ENCODE results near the gene PCBD1. TPM values are rescaled to one million over a fixed set of nuclear protein-coding genes. Genes with fewer than 3 reads are reported as not detected.

The PCBD1 gene
- total RNA-seq (90.1 TPM), polyA plus RNA-seq (ENCODE audit: insufficient read depth, low read depth, low replicate concordance) (371 TPM)
- long read RNA-seq, donor 1, transcript PCBD1-201 (4 exons, 1,006 nt), result major isoform, 75 of 104 reads
- long read RNA-seq, donor 1, partial matches to known transcripts, result 27 of 104 reads
- long read RNA-seq, donor 1, other reads (novel, unspliced or antisense), result 0 of 104 reads
- long read RNA-seq, donor 2, transcript PCBD1-201 (4 exons, 1,006 nt), result major isoform, 76 of 106 reads
- long read RNA-seq, donor 2, partial matches to known transcripts, result 27 of 106 reads
- long read RNA-seq, donor 2, other reads (novel, unspliced or antisense), result 0 of 106 reads
- long read RNA-seq, donor 3, transcript PCBD1-201 (4 exons, 1,006 nt), result major isoform, 112 of 152 reads
- long read RNA-seq, donor 3, partial matches to known transcripts, result 33 of 152 reads
- long read RNA-seq, donor 3, other reads (novel, unspliced or antisense), result 5 of 152 reads
- long read RNA-seq, donor 4, transcript PCBD1-201 (4 exons, 1,006 nt), result major isoform, 52 of 71 reads
- long read RNA-seq, donor 4, partial matches to known transcripts, result 16 of 71 reads
- long read RNA-seq, donor 4, other reads (novel, unspliced or antisense), result 0 of 71 reads
- long read RNA-seq, donor 5, transcript PCBD1-201 (4 exons, 1,006 nt), result major isoform, 8 of 8 reads
- long read RNA-seq, donor 5, partial matches to known transcripts, result 0 of 8 reads
- long read RNA-seq, donor 5, other reads (novel, unspliced or antisense), result 0 of 8 reads
- long read RNA-seq, donor 6, transcript PCBD1-201 (4 exons, 1,006 nt), result major isoform, 131 of 188 reads
- long read RNA-seq, donor 6, partial matches to known transcripts, result 45 of 188 reads
- long read RNA-seq, donor 6, other reads (novel, unspliced or antisense), result 8 of 188 reads
- long read RNA-seq, donor 7, transcript PCBD1-201 (4 exons, 1,006 nt), result major isoform, 43 of 53 reads
- long read RNA-seq, donor 7, partial matches to known transcripts, result 6 of 53 reads
- long read RNA-seq, donor 7, other reads (novel, unspliced or antisense), result 3 of 53 reads
- long read RNA-seq, donor 8, transcript PCBD1-201 (4 exons, 1,006 nt), result major isoform, 94 of 122 reads
- long read RNA-seq, donor 8, partial matches to known transcripts, result 20 of 122 reads
- long read RNA-seq, donor 8, other reads (novel, unspliced or antisense), result 6 of 122 reads
- long read RNA-seq, donor 9, transcript PCBD1-201 (4 exons, 1,006 nt), result major isoform, 51 of 65 reads
- long read RNA-seq, donor 9, partial matches to known transcripts, result 12 of 65 reads
- long read RNA-seq, donor 9, other reads (novel, unspliced or antisense), result 0 of 65 reads
- long read RNA-seq, donor 10, transcript PCBD1-201 (4 exons, 1,006 nt), result major isoform, 71 of 85 reads
- long read RNA-seq, donor 10, partial matches to known transcripts, result 13 of 85 reads
- long read RNA-seq, donor 10, other reads (novel, unspliced or antisense), result 0 of 85 reads

- Histone ChIP-seq H3K4me3 (ENCODE audit: low read length in 3 of 3) (peak within 1 kb of the TSS; percentile 64 to 82 (median 79)), H3K27me3 (ENCODE audit: control insufficient read depth, insufficient read depth, low read length) (no peaks in the 10 kb centered on the region), H3K9me3 (ENCODE audit: control insufficient read depth in 2 of 3, insufficient read depth in 1 of 3, low read length in 3 of 3) (no peaks in the 10 kb centered on the region), H3K4me1 (ENCODE audit: control insufficient read depth in 2 of 3, insufficient read depth in 2 of 3, low read depth in 1 of 3, low read length in 3 of 3) (peaks cover 3 to 19% (median 18%) of the 10 kb centered on the region in 3 donors), H3K27ac (ENCODE audit: low read depth in 2 of 2, low read length in 2 of 2) (peak within 1 kb of the TSS; percentile 93 to 95), H3K9ac (ENCODE audit: low read length in 3 of 3) (peak within 1 kb of the TSS; percentile 17 to 90 (median 75)), H3K36me3 (ENCODE audit: control insufficient read depth in 2 of 3, insufficient read depth in 3 of 3, low read length in 3 of 3) (peaks cover 0 to 18% (median 14%) of the 10 kb centered on the region in 3 donors)
- TF ChIP-seq, protein P1, sequence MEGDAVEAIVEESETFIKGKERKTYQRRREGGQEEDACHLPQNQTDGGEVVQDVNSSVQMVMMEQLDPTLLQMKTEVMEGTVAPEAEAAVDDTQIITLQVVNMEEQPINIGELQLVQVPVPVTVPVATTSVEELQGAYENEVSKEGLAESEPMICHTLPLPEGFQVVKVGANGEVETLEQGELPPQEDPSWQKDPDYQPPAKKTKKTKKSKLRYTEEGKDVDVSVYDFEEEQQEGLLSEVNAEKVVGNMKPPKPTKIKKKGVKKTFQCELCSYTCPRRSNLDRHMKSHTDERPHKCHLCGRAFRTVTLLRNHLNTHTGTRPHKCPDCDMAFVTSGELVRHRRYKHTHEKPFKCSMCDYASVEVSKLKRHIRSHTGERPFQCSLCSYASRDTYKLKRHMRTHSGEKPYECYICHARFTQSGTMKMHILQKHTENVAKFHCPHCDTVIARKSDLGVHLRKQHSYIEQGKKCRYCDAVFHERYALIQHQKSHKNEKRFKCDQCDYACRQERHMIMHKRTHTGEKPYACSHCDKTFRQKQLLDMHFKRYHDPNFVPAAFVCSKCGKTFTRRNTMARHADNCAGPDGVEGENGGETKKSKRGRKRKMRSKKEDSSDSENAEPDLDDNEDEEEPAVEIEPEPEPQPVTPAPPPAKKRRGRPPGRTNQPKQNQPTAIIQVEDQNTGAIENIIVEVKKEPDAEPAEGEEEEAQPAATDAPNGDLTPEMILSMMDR (IDR thresholded peaks at IDR 0.05; ENCODE audit: borderline replicate concordance, extremely low read depth, insufficient read depth), result no peak
- DNase-seq (peak; percentile 84 to 93 (median 92)), FAIRE-seq (no peak)
- intact Hi-C loops (cut with DNase I), result loop anchor here (10.0 kb wide), 2 partner anchors 73 to 423 kb away; partner anchors contain the start of gene SGPL1
Measured at GRCh38 chr10:70887804-70888800, at the start of gene PCBD1. PCBD1 (minus strand) TSS chr10:70888565; CDS start chr10:70888533, 32 bp downstream.

- H3K36me3 ChIP-seq (ENCODE audit: control insufficient read depth in 2 of 3, insufficient read depth in 3 of 3, low read length in 3 of 3), result no peaks in the 10 kb centered on the region
- TF ChIP-seq, protein P1 (IDR thresholded peaks at IDR 0.05; ENCODE audit: borderline replicate concordance, extremely low read depth, insufficient read depth), result no peak
- DNase-seq (no peak), FAIRE-seq (no peak)
- no peak overlapping the region for H3K9ac ChIP-seq (ENCODE audit: low read length in 3 of 3)
- H3K27ac ChIP-seq (ENCODE audit: low read depth in 2 of 2, low read length in 2 of 2), result no peak overlapping the region
- H3K27me3 ChIP-seq (ENCODE audit: control insufficient read depth, insufficient read depth, low read length), result no peaks in the 10 kb centered on the region
- intact Hi-C loops (cut with DNase I), result no loop called here
- no peak overlapping the region for H3K4me3 ChIP-seq (ENCODE audit: low read length in 3 of 3)
- H3K9me3 ChIP-seq (ENCODE audit: control insufficient read depth in 2 of 3, insufficient read depth in 1 of 3, low read length in 3 of 3), result no peaks in the 10 kb centered on the region
- H3K4me1 ChIP-seq (ENCODE audit: control insufficient read depth in 2 of 3, insufficient read depth in 2 of 3, low read depth in 1 of 3, low read length in 3 of 3), result no peaks in the 10 kb centered on the region
Measured at GRCh38 chr10:70937661-70938060, 49.3 kb upstream of the PCBD1 start.
